ENCODE data around the gene ZCCHC24. TPM values are rescaled to one million over a fixed set of nuclear protein-coding genes. Genes with fewer than 3 reads are reported as not detected.

Gene ZCCHC24
- total RNA-seq, 1 donor from 2014 or later, result 1.3 TPM

DNA sequence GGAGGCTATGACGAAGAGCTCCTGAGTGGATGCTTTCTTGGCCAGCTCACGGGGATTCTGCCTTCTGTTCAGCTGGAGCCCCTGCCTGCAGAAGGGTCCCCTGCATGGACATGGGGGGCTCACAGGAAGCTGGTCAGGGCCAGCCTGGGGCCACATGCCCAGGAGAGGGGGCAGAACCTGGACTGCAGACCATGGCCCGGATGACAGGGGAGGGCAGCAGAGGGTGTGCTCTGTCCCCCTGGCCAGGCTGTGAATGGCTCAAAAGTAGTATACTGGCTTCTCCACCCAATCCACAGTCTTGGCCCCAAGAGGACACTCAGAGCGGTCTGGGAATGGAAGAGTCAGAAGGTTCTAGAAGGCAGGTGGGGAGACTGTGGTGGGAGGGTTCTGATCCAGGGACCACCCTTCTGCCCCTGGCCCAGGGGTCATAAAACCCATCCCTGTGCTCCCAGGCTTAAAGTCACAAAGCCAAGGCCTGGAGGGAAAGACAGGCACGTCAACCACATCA, 57.9 kb downstream of the ZCCHC24 start:
- Mint-ChIP-seq H3K9me3 (no peaks in the 10 kb centered on the region), H3K4me1 (peaks cover 17% of the 10 kb centered on the region), H3K27ac (no peak overlapping the region), H3K4me3 (no peak overlapping the region), H3K36me3 (ENCODE audit: low read depth) (no peaks in the 10 kb centered on the region), H3K27me3 (no peaks in the 10 kb centered on the region)
- CTCF ChIA-PET, result interaction anchor here (0.6 kb wide), 1 partner anchor 13 kb away, joined by 3 read pairs; no protein-coding TSS in a partner anchor
- intact Hi-C loops (cut with micrococcal nuclease), result no loop called here
- TF ChIP-seq, protein P1, sequence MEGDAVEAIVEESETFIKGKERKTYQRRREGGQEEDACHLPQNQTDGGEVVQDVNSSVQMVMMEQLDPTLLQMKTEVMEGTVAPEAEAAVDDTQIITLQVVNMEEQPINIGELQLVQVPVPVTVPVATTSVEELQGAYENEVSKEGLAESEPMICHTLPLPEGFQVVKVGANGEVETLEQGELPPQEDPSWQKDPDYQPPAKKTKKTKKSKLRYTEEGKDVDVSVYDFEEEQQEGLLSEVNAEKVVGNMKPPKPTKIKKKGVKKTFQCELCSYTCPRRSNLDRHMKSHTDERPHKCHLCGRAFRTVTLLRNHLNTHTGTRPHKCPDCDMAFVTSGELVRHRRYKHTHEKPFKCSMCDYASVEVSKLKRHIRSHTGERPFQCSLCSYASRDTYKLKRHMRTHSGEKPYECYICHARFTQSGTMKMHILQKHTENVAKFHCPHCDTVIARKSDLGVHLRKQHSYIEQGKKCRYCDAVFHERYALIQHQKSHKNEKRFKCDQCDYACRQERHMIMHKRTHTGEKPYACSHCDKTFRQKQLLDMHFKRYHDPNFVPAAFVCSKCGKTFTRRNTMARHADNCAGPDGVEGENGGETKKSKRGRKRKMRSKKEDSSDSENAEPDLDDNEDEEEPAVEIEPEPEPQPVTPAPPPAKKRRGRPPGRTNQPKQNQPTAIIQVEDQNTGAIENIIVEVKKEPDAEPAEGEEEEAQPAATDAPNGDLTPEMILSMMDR (IDR thresholded peaks at IDR 0.05), result no peak
- DNase-seq, result no peak
- no peak for ATAC-seq (ENCODE audit: low read depth)
- POLR2A ChIA-PET, result no interaction called here

DNA sequence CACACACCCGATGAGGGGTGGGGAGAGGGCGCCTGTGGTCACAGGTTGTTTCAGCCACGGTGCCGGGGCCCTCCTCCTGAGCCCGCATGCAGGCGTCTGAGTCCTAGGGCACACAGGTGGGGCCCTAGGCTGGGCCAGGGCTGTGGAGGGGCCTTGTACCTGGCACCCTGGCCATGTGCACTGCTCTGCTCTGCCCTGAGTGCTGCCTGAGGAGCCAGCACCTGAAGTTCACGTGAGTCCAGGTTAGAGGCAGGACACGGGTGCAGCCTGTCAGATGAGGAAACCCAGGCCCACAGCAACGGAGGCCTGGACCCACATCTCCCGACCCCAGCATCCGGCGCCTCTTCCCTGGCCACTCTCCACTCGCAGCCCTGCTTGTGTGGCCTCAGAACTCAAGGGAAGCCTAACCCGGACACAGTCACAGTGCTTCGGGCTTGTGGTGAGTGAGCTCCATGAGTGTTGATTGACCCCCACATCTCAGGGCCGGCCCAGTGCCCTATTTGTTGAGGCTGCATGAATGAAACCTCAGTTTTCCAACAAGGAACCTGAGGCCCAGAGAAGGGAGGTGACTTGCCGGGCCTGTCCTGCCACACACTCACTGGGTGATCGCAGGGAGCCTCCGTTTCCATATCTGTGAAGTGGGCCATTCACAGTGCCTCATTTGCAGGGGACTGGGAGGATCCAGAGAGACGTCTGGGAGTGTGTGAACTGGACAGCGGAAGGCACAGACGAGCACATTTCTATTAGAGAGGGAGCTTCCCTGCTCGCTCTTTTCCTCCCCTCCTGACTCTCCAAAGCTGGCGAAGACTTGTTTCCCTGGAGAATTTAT, 58.6 kb downstream of the ZCCHC24 start:
- ChIA-PET POLR2A (no interaction called here), CTCF (no interaction called here)
- Mint-ChIP-seq H3K4me3 (no peak overlapping the region), H3K36me3 (ENCODE audit: low read depth) (no peaks in the 10 kb centered on the region), H3K27me3 (no peaks in the 10 kb centered on the region), H3K9me3 (no peaks in the 10 kb centered on the region), H3K27ac (no peak overlapping the region), H3K4me1 (peaks cover 17% of the 10 kb centered on the region)
- ATAC-seq (ENCODE audit: low read depth) (no peak), DNase-seq (peak; percentile 11)
- intact Hi-C loops (cut with micrococcal nuclease), result no loop called here
- TF ChIP-seq, protein P1 (IDR thresholded peaks at IDR 0.05), result no peak

DNA sequence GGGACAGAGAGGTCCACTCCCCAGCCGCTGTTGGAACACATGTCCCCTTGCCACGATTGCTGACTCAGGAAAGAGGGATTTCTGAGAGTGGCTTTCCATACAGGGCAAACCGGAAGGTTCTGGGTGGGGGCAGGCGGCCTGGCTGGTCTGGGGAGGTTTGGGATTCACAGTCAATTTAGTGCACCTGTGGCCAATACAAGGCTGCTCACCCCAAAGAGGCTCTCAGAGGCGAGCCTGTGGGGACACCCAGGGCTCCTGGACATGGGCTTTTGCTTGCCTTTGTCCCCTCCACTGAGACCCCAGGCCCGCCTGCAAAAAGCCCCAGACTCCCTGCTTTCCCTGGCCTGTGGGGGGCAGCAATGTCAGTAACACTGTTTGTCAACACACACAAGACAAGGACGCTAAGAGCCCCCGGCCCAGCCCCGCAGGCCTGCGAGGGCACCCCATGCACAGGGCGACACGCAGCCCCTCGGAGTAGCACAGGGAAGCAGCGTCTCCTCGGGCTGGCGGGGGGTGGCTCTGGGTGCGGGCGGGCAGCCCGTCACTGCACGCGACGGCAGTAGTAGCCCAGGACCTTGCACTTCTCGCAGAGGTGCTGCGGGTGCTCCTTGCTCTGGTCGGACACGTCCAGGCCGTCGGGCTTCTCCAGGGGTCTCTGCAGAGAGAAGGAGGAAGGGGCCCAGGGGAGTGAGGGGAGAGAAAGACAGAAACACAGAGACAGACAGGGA, 59.5 kb downstream of the ZCCHC24 start:
- Mint-ChIP-seq H3K4me1 (peaks cover 17% of the 10 kb centered on the region), H3K9me3 (no peaks in the 10 kb centered on the region), H3K36me3 (ENCODE audit: low read depth) (no peaks in the 10 kb centered on the region), H3K4me3 (no peak overlapping the region), H3K27me3 (no peaks in the 10 kb centered on the region), H3K27ac (no peak overlapping the region)
- intact Hi-C loops (cut with micrococcal nuclease), result no loop called here
- TF ChIP-seq, protein P1 (IDR thresholded peaks at IDR 0.05), result no peak
- POLR2A ChIA-PET, result no interaction called here
- no peak for ATAC-seq (ENCODE audit: low read depth)
- peak; percentile 12 for DNase-seq
- CTCF ChIA-PET, result no interaction called here

DNA sequence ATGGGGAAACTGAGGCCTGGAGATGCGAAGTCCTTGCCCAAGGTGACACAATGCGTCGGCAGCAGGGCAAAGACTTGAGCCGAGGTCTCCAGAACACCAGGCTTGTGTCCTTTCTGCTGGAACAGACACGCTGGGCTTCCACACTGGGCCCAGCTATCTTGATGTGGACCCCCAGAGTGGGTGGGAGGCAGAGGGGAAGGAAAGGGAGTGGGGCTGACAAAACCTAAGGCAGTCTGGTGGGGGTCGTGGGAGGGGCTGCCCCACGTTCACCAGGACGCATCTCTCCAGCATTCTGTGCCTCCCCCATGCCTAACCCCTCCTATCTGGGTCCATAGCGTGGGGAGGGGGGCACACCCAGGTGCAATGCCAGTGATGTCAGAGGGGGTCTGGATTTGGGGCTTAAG, 60.0 kb downstream of the ZCCHC24 start:
- H3K27ac Mint-ChIP-seq, result no peak overlapping the region
- H3K36me3 Mint-ChIP-seq (ENCODE audit: low read depth), result no peaks in the 10 kb centered on the region
- ChIA-PET POLR2A (no interaction called here), CTCF (no interaction called here)
- H3K4me1 Mint-ChIP-seq, result peaks cover 14% of the 10 kb centered on the region
- DNase-seq (no peak), ATAC-seq (ENCODE audit: low read depth) (no peak)
- no peak overlapping the region for H3K4me3 Mint-ChIP-seq
- intact Hi-C loops (cut with micrococcal nuclease), result no loop called here
- no peaks in the 10 kb centered on the region for H3K9me3 Mint-ChIP-seq
- TF ChIP-seq, protein P1 (IDR thresholded peaks at IDR 0.05), result no peak
- H3K27me3 Mint-ChIP-seq, result no peaks in the 10 kb centered on the region

DNA sequence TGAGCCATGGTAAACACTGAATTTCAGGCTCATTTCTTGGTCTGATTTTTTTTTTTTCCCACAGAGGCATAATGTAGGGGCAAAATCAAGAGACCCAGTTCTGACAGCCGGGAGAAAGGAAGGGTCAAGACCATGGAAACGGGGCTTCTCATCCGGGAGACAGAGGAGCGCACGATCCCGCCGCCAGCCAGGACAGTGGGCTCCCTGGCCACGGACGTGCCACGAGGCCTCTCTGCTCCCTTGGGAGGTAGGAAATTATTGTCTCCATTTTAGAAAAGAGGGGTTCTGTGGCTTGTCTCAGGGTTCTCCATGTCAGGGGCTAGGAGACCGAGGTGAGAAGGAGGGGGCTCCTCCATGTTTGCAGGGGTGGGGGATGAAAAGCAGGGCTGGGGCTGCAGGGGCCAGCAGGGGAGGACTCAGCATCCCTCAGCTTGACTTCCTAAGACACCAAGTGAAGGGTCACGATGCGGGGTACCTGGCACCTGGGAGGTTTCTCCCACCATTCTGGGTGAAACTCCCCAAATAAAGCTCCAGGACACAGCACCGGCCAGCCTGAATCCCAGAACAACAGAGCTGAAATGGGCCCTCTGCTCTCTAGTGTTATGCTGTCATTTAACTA, 60.5 kb downstream of the ZCCHC24 start:
- Mint-ChIP-seq H3K4me3 (no peak overlapping the region), H3K4me1 (peaks cover 11% of the 10 kb centered on the region), H3K27ac (no peak overlapping the region), H3K36me3 (ENCODE audit: low read depth) (no peaks in the 10 kb centered on the region), H3K9me3 (no peaks in the 10 kb centered on the region), H3K27me3 (no peaks in the 10 kb centered on the region)
- ATAC-seq (ENCODE audit: low read depth) (no peak), DNase-seq (peak; percentile 7)
- CTCF ChIA-PET, result no interaction called here
- POLR2A ChIA-PET, result no interaction called here
- TF ChIP-seq, protein P1 (IDR thresholded peaks at IDR 0.05), result no peak
- intact Hi-C loops (cut with micrococcal nuclease), result no loop called here
